Right lobe of liver (tissue), 4 donors: ENCODE results near the gene EIPR1.

ENCODE experiments used
- POLR2A ChIP-seq: fragments of 450-650 bp; IDR thresholded peaks from one replicate; pipeline ENCODE4 v1.6.1; 2017; ENCODE audit warnings: antibody characterized with exemption, mild to moderate bottlenecking
- TF ChIP-seq, protein P1 (sequence below), 4 donors: fragments of 200-600 bp in 3 of 4; fragments of 450-650 bp in 1 of 4; IDR thresholded peaks; one replicate each; pipeline versions ENCODE4 v1.5.1 to v1.8.0; 2016 to 2022; ENCODE audit warnings: antibody characterized with exemption in 4 of 4, mild to moderate bottlenecking in 2 of 4
- donor health status: DM: no; HTN: no; CAD: no.
- donor health status: DM: no; HTN: no; CAD: no.
- donor health status: DM: no; HTN: yes; CAD: no.

DNA sequence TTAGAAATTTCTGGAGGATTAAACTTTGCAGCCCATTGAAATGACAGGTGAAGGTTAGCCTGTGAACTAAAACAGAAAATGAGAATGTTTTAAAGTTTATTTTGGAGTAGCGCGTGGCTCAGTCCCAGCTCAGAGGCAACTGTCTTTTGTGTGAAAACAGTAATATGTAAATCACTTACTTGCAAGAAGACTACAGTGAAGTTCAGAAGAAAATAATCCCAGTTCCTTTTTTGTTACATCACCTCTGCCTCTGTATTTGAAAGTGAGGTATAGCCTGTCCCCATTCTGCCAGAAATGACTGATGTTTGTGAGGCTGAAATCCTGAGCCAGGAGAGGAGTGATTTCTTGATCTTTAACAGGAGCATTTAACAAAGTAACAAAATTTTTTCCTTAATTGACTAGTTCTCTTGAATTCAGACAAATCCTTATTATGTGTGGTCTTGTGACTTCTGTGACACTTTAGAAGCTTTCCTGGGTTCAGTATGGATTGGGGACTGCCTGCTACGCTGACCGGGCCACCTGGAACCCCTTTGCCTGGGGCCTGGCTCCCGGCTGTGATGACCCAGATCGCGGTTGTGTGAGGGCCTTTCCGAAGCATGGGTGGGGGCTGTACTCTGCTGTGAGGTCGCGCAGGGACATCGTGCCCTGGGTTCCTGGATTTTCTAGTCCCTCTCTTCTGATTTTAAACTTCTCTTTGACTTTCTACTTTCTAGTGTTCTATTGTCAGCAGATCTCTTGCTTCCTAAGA, 26.1 kb upstream of the EIPR1 start:
- TF ChIP-seq, protein P1, sequence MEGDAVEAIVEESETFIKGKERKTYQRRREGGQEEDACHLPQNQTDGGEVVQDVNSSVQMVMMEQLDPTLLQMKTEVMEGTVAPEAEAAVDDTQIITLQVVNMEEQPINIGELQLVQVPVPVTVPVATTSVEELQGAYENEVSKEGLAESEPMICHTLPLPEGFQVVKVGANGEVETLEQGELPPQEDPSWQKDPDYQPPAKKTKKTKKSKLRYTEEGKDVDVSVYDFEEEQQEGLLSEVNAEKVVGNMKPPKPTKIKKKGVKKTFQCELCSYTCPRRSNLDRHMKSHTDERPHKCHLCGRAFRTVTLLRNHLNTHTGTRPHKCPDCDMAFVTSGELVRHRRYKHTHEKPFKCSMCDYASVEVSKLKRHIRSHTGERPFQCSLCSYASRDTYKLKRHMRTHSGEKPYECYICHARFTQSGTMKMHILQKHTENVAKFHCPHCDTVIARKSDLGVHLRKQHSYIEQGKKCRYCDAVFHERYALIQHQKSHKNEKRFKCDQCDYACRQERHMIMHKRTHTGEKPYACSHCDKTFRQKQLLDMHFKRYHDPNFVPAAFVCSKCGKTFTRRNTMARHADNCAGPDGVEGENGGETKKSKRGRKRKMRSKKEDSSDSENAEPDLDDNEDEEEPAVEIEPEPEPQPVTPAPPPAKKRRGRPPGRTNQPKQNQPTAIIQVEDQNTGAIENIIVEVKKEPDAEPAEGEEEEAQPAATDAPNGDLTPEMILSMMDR (IDR thresholded peaks at IDR 0.05): no peak
- no peak for TF ChIP-seq POLR2A
